ENCODE results near the gene STARD10.

The STARD10 gene

DNA sequence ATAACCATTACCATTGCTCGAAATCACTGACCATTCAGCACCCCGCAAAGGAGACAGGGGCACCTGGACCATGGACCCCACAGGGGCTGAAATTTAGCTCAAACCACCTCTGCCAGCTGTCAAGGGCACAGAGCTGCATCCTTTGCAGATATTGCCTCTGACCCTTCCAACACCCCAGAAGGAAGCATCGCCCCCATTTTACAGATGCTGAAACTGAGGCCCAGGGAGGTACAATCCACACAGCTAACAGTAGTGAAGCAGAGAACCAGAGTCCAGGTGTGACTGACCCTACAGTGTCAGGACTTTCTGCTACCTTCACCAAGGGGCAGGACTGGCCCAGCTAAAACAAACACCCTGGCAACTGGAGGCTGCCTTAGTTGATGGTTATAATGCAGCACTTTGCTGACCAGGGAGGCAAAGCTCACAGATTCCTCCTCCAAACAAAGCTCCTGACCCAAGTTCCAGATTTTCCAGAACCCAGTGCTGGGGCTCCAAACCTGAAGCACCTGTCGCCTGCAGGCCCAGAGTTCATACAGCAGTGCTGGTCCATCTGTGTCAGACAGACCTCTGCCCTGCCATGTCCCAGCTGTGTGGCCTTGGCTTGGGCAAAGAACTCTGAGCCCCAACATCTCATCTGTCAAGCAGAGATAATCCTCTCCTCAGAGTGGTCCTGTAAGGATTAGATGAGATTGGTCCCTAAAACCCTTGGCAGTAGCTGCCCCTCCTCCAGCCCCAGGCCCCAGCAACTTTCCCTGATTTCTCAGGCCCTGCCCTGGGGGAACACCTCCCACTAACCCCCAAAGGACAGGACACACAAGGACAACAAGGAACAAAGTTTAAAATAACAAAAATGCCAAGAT, 26.4 kb downstream of the STARD10 start:
- CTCF ChIA-PET = interaction anchor here (0.6 to 1.2 kb wide), 2 partner anchors 8 to 43 kb away, joined by 3 to 4 read pairs; no protein-coding TSS in a partner anchor
- H3K4me3 ChIP-seq (ENCODE audit: low read depth, low read length) = no peak overlapping the region
- POLR2A ChIA-PET = no interaction called here
- DNase-seq (ENCODE audit: low read depth, low spot score) = no peak
- TF ChIP-seq CTCF (IDR thresholded peaks at IDR 0.05; ENCODE audit: insufficient read depth, low read length, missing control alignments) = no peak

- ChIA-PET POLR2A (no interaction called here), CTCF (interaction anchor here (1.3 to 1.8 kb wide), 2 partner anchors 28 to 41 kb away, joined by 4 to 5 read pairs; partner anchors contain the start of gene STARD10)
- no peak for TF ChIP-seq CTCF (IDR thresholded peaks at IDR 0.05; ENCODE audit: insufficient read depth, low read length, missing control alignments)
- no peak overlapping the region for H3K4me3 ChIP-seq (ENCODE audit: low read depth, low read length)
- DNase-seq (ENCODE audit: low read depth, low spot score) = no peak
Observed at GRCh38 chr11:72766152-72766902, 27.5 kb downstream of the STARD10 start.

DNA sequence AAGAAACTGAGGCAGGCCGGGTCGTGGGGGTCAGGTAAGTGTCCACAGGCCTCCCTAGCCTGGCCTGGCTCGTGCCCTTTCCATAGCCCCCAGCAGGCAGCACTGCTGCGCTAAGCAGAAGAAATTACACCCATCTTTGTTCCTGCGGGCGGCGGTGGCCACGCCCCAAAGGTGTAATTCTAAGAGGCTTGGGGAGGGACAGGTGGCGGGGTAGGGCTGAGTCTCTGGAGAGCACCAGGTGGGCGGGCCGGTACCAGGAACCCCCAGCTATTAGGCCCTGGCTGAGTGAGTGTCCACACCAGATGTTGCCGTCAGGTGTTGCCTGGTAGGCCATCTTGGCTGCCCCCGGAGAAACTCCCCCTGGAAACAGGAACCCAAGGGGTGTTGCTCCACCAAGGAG, 29.3 kb downstream of the STARD10 start:
- CTCF ChIA-PET = interaction anchor here (1.8 kb wide), 1 partner anchor 39 kb away, joined by 5 read pairs; no protein-coding TSS in a partner anchor
- no peak overlapping the region for H3K4me3 ChIP-seq (ENCODE audit: low read depth, low read length)
- TF ChIP-seq CTCF (IDR thresholded peaks at IDR 0.05; ENCODE audit: insufficient read depth, low read length, missing control alignments) = no peak
- no peak for DNase-seq (ENCODE audit: low read depth, low spot score)
- POLR2A ChIA-PET = no interaction called here

GRCh38 chr11:72763823-72764222, 30.0 kb downstream of the STARD10 start:
- TF ChIP-seq CTCF (IDR thresholded peaks at IDR 0.05; ENCODE audit: insufficient read depth, low read length, missing control alignments) = no peak
- ChIA-PET POLR2A (no interaction called here), CTCF (no interaction called here)
- H3K4me3 ChIP-seq (ENCODE audit: low read depth, low read length) = no peak overlapping the region
- DNase-seq (ENCODE audit: low read depth, low spot score) = no peak

DNA sequence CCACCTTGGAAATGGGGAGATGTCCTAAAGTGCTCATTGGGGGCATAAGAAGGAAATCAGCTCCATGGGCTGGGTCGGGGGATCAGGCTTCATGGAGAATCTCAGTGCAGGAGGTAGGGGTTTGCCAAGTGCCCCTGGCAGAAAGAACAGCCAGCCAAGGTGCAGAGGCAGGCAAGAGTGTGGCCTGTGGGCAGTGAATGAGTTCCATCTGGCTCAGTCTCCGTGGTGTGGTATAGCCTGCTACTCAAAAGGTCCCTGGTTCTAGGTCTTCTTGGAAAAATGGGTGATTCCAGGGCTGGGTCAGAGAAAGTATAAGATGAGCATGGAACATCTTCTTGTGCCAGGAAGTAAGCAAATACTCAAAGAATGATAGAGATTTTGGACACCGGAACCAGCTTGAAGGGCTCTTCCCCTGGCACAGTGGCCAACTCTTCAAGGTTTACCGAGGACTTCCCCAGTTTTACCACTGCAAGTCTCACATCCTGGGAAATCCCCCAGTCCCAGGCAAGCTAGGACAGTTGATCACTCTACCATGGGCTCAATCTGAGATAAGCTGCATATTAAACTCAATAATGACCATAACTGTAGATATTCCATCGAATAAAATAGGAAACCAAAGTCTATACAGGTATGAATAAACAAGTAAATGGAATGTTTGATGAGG, 31.1 kb downstream of the STARD10 start:
- no peak for TF ChIP-seq CTCF (IDR thresholded peaks at IDR 0.05; ENCODE audit: insufficient read depth, low read length, missing control alignments)
- DNase-seq (ENCODE audit: low read depth, low spot score) = no peak
- no peak overlapping the region for H3K4me3 ChIP-seq (ENCODE audit: low read depth, low read length)
- ChIA-PET CTCF (interaction anchor here (1.1 to 1.3 kb wide), 3 partner anchors 10 to 31 kb away, joined by 3 to 5 read pairs (median 3); partner anchors contain the start of gene STARD10), POLR2A (no interaction called here)
